NCI-H446 (cell line): ENCODE data around the gene DMRTA1.
"Not testable (repeated sequence)": the region's sequence is repeated elsewhere in the genome, so short reads cannot be mapped to it uniquely, and the experiment has no call there.

Source experiments
- DNase-seq, 2 experiments: peaks; one replicate each; lab custom pipeline; 2025; lab: John Stamatoyannopoulos, UW

The DMRTA1 gene

GRCh38 chr9:22446589-22446949, at the start of gene DMRTA1:
TSS of gene DMRTA1 (plus strand) at chr9:22446824. CDS start at chr9:22447066, 242 bp downstream.
- peak; percentile 96 to 98 for DNase-seq

- DNase-seq = no peak
Observed at GRCh38 chr9:22401671-22402070, 45.0 kb upstream of the DMRTA1 start.

GRCh38 chr9:22405869-22406659, 40.6 kb upstream of the DMRTA1 start:
- DNase-seq = peak in 1 of 2 experiments; percentile 51

GRCh38 chr9:22413884-22414283, 32.7 kb upstream of the DMRTA1 start:
- DNase-seq = no peak

GRCh38 chr9:22415941-22416691, 30.5 kb upstream of the DMRTA1 start:
- no peak for DNase-seq

GRCh38 chr9:22416692-22417060, 29.9 kb upstream of the DMRTA1 start:
- DNase-seq = no peak

- DNase-seq = no peak
Observed at GRCh38 chr9:22423566-22423965, 23.1 kb upstream of the DMRTA1 start.

GRCh38 chr9:22424616-22425015, 22.0 kb upstream of the DMRTA1 start:
- no peak for DNase-seq

GRCh38 chr9:22425551-22425950, 21.1 kb upstream of the DMRTA1 start:
- DNase-seq = no peak

GRCh38 chr9:22427226-22427880, 19.3 kb upstream of the DMRTA1 start:
- DNase-seq = no peak

GRCh38 chr9:22433691-22434090, 12.9 kb upstream of the DMRTA1 start:
- DNase-seq = no peak

- DNase-seq = not testable (repeated sequence)
Observed at GRCh38 chr9:22435252-22435651, 11.4 kb upstream of the DMRTA1 start.

- DNase-seq = not testable (repeated sequence)
Observed at GRCh38 chr9:22437461-22438067, 9.1 kb upstream of the DMRTA1 start.

GRCh38 chr9:22440841-22441240, 5.8 kb upstream of the DMRTA1 start:
- no peak for DNase-seq

- DNase-seq = peak; percentile 41 to 73
Observed at GRCh38 chr9:22446950-22447617, 460 bp downstream of the DMRTA1 start.

- DNase-seq = peak in 1 of 2 experiments; percentile 56
Observed at GRCh38 chr9:22447618-22448305, 1.1 kb downstream of the DMRTA1 start.

GRCh38 chr9:22449719-22450118, 3.1 kb downstream of the DMRTA1 start:
- DNase-seq = no peak

GRCh38 chr9:22452415-22453010, 5.9 kb downstream of the DMRTA1 start:
- peak; percentile 71 to 76 for DNase-seq

- DNase-seq = no peak
Observed at GRCh38 chr9:22454016-22454415, 7.4 kb downstream of the DMRTA1 start.

GRCh38 chr9:22455181-22455580, 8.6 kb downstream of the DMRTA1 start:
- no peak for DNase-seq

GRCh38 chr9:22457448-22457847, 10.8 kb downstream of the DMRTA1 start:
- no peak for DNase-seq
